AG10803 (cell line): ENCODE data around the gene NUFIP2.

Source experiments
- DNase-seq: peaks from one replicate; pipeline ENCODE4 v3.0.0; 2010; ENCODE audit warnings: low read depth
- H3K4me3 ChIP-seq: 2 replicates; pipeline ENCODE4 v1.5.1; 2011; ENCODE audit warnings: mild to moderate bottlenecking, low read length, control low read depth
- TF ChIP-seq, protein P1 (sequence below): conservative IDR thresholded peaks from 2 replicates; pipeline ENCODE4 v1.5.1; 2011; ENCODE audit warnings: mild to moderate bottlenecking, low read length, control low read depth, inconsistent platforms

NUFIP2 gene

GRCh38 chr17:29326023-29326813 is 32.3 kb upstream of the NUFIP2 start:
- no peak for DNase-seq
- no peak overlapping the region for H3K4me3 ChIP-seq
- TF ChIP-seq, protein P1, sequence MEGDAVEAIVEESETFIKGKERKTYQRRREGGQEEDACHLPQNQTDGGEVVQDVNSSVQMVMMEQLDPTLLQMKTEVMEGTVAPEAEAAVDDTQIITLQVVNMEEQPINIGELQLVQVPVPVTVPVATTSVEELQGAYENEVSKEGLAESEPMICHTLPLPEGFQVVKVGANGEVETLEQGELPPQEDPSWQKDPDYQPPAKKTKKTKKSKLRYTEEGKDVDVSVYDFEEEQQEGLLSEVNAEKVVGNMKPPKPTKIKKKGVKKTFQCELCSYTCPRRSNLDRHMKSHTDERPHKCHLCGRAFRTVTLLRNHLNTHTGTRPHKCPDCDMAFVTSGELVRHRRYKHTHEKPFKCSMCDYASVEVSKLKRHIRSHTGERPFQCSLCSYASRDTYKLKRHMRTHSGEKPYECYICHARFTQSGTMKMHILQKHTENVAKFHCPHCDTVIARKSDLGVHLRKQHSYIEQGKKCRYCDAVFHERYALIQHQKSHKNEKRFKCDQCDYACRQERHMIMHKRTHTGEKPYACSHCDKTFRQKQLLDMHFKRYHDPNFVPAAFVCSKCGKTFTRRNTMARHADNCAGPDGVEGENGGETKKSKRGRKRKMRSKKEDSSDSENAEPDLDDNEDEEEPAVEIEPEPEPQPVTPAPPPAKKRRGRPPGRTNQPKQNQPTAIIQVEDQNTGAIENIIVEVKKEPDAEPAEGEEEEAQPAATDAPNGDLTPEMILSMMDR, result no peak

GRCh38 chr17:29322363-29322762 is 28.4 kb upstream of the NUFIP2 start:
- no peak for DNase-seq
- TF ChIP-seq, protein P1, result no peak
- no peak overlapping the region for H3K4me3 ChIP-seq

GRCh38 chr17:29303386-29303785 is 9.4 kb upstream of the NUFIP2 start:
- no peak overlapping the region for H3K4me3 ChIP-seq
- TF ChIP-seq, protein P1, result no peak
- no peak for DNase-seq

- TF ChIP-seq, protein P1, result no peak
- no peak overlapping the region for H3K4me3 ChIP-seq
These were observed 5.1 kb upstream of the NUFIP2 start for GRCh38 chr17:29299031-29299430.

GRCh38 chr17:29295420-29295819 is 1.5 kb upstream of the NUFIP2 start:
- TF ChIP-seq, protein P1, result no peak
- DNase-seq, result no peak
- no peak overlapping the region for H3K4me3 ChIP-seq

More at GRCh38 chr17:29299031-29299430, 5.1 kb upstream of the NUFIP2 start:
- no peak for DNase-seq

- TF ChIP-seq, protein P1, result no peak
- peak overlapping the region; percentile 95 for H3K4me3 ChIP-seq
- DNase-seq, result no peak
These were observed 592 bp upstream of the NUFIP2 start for GRCh38 chr17:29294580-29294900.
